Dendritic cell treated with granulocyte-macrophage colony-stimulating factor and Interleukin-4, amounts not matched to agents 40 ng/mL and 50 ng/mL, for 4 days (primary cell): ENCODE data around the gene SNCG.
"Not testable (repeated sequence)": the region's sequence is repeated elsewhere in the genome, so short reads cannot be mapped to it uniquely, and the experiment has no call there.

ENCODE experiments used
- H3K27ac Mint-ChIP-seq: one replicate; pipeline ENCODE4 v1.8.0; 2022; ENCODE audit warnings: mild to moderate bottlenecking, mixed read lengths
- H3K27me3 Mint-ChIP-seq: one replicate; pipeline ENCODE4 v1.8.0; 2022; ENCODE audit warnings: mild to moderate bottlenecking, mixed read lengths
- H3K36me3 Mint-ChIP-seq: one replicate; pipeline ENCODE4 v1.8.0; 2022; ENCODE audit warnings: low read depth, mixed read lengths
- H3K4me1 Mint-ChIP-seq: one replicate; pipeline ENCODE4 v1.8.0; 2022; ENCODE audit warnings: low read depth, mixed read lengths
- H3K4me3 Mint-ChIP-seq: one replicate; pipeline ENCODE4 v1.8.0; 2022; ENCODE audit warnings: mild to moderate bottlenecking, moderate library complexity, mixed read lengths
- H3K9me3 Mint-ChIP-seq: one replicate; pipeline ENCODE4 v1.8.0; 2022; ENCODE audit warnings: mixed read lengths
- intact Hi-C: fragments of 100-400 bp; cut with micrococcal nuclease; formaldehyde crosslinking; loops from one replicate; pipeline ENCODE4 v1.15.0; 2022

SNCG gene

DNA sequence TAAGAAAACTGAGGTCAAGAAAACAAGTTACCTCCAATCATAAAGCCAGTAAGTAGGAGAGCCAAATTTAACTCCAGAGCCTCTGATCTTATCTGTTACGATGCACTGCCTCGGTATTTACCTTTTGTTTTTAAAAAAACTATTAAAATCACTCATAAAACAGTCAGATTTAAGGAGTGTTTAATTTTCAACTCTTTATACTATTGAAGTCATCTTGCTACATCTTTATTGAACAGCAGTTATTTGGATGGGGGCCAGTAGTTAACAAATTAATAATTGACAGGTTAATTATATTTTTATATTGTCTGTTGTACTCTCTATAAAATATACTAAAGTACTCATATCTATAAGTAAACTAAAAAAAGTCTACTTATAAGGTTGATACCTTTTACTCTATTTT lies 34.5 kb downstream of the SNCG start:
- intact Hi-C loops, result no loop called here
- H3K9me3 Mint-ChIP-seq, result no peaks in the 10 kb centered on the region
- no peak overlapping the region for H3K27ac Mint-ChIP-seq
- peaks cover 6% of the 10 kb centered on the region for H3K27me3 Mint-ChIP-seq
- no peak overlapping the region for H3K4me3 Mint-ChIP-seq
- H3K4me1 Mint-ChIP-seq, result no peaks in the 10 kb centered on the region
- H3K36me3 Mint-ChIP-seq, result no peaks in the 10 kb centered on the region

DNA sequence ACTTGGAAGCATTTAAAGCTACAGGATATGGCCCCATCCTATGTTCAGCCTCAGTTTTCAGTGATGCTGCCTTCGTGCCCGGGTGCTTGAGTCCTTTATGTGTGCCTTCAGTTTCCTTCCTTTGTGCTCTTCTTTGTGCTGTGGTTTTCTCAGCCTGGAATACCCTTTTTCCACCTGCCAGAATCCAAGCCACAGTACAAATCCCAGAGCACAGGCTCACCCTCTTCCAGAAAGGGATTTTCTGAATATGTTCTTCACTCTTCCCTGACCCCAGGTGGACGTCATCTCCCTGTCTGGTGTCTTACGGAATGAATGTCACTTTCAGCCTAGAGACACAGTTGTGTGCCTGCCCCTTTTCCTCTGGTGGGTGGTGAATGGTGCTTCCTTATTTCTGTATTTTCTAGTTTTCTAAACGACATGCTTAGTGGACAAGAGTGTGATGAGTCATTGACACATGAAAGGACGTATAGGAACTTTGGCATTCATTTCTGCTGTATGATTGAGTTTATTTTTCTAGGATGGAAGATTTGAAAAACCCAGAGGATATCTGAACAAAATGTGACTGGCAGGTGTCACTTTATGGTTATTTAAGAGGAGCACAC lies 41.5 kb downstream of the SNCG start:
- peaks cover 12% of the 10 kb centered on the region for H3K4me1 Mint-ChIP-seq
- H3K27me3 Mint-ChIP-seq, H3K9me3 Mint-ChIP-seq, intact Hi-C loops, H3K36me3 Mint-ChIP-seq: not testable (repeated sequence)
- peak overlapping the region; percentile 75 for H3K27ac Mint-ChIP-seq
- H3K4me3 Mint-ChIP-seq, result peak overlapping the region; percentile 20

- Mint-ChIP-seq H3K27me3 (no peaks in the 10 kb centered on the region), H3K27ac (peak overlapping the region; percentile 75), H3K4me3 (no peak overlapping the region), H3K9me3 (no peaks in the 10 kb centered on the region), H3K36me3 (no peaks in the 10 kb centered on the region), H3K4me1 (peaks cover 12% of the 10 kb centered on the region)
- intact Hi-C loops, result no loop called here
Observed at GRCh38 chr10:87000491-87000890, 42.1 kb downstream of the SNCG start.

DNA sequence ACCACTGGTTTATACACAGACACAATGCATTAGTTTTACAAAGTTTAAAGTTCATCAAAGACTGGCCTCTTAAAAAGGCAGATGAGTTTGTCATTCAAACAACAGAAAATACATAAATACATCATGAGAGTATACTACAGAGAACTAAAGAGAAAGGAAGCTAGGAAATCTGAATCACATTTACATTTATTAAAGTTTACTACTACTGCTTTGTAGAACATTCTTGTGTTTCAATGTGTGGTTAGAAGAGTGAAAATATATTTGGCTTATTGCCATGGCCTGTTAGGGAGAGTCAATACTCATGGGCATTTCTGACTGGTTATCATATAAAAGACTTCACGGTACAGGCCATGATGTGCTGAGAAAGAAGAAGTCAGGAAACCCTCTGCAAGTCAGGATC lies 48.7 kb downstream of the SNCG start:
- H3K27me3 Mint-ChIP-seq, intact Hi-C loops, H3K4me3 Mint-ChIP-seq, H3K27ac Mint-ChIP-seq, H3K36me3 Mint-ChIP-seq, H3K4me1 Mint-ChIP-seq, H3K9me3 Mint-ChIP-seq: not testable (repeated sequence)

- H3K27me3 Mint-ChIP-seq, intact Hi-C loops, H3K4me3 Mint-ChIP-seq, H3K4me1 Mint-ChIP-seq, H3K36me3 Mint-ChIP-seq, H3K27ac Mint-ChIP-seq, H3K9me3 Mint-ChIP-seq: not testable (repeated sequence)
Observed at GRCh38 chr10:87007674-87008073, 49.3 kb downstream of the SNCG start.

DNA sequence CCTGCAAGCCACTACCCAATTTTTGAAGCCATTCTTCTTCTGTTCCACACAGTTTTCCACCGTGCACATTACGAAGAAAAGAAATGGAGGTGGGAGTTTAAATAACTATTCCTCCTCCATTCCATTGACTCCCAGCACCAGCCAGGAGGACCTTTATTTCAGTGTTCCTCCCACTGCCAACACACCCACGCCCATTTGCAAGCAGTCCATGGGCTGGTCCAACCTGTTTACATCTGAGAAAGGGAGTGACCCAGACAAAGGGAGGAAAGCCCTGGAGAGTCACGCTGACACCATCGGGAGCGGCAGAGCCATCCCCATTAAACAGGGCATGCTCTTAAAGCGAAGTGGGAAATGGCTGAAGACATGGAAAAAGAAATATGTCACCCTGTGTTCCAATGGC lies 49.9 kb downstream of the SNCG start:
- H3K4me3 Mint-ChIP-seq, H3K4me1 Mint-ChIP-seq, intact Hi-C loops, H3K27ac Mint-ChIP-seq, H3K9me3 Mint-ChIP-seq, H3K27me3 Mint-ChIP-seq, H3K36me3 Mint-ChIP-seq: not testable (repeated sequence)

DNA sequence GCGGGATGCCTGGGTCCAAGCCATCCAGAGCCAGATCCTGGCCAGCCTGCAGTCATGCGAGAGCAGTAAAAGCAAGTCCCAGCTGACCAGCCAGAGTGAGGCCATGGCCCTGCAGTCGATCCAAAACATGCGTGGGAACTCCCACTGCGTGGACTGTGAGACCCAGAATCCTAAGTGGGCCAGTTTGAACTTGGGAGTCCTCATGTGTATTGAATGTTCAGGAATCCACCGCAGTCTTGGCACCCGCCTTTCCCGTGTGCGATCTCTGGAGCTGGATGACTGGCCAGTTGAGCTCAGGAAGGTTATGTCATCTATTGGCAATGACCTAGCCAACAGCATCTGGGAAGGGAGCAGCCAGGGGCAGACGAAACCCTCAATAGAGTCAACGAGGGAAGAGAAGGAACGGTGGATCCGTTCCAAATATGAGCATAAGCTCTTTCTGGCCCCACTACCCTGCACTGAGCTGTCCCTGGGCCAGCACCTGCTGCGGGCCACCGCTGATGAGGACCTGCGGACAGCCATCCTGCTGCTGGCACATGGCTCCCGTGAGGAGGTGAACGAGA lies 50.8 kb downstream of the SNCG start:
- H3K36me3 Mint-ChIP-seq, H3K4me1 Mint-ChIP-seq, H3K4me3 Mint-ChIP-seq, intact Hi-C loops, H3K27ac Mint-ChIP-seq, H3K27me3 Mint-ChIP-seq, H3K9me3 Mint-ChIP-seq: not testable (repeated sequence)
